Measurements from ENCODE around the gene TTC16. TPM values are rescaled to one million over a fixed set of nuclear protein-coding genes. Genes with fewer than 3 reads are reported as not detected.

TTC16 gene
- total and polyA plus RNA-seq, 12 donors: under 0.01 to 1.0 (median 0.32) TPM; not detected in 2

GRCh38 chr9:127724012-127724411 is 8.1 kb downstream of the TTC16 start:
- Histone ChIP-seq H3K4me1 (replicated peaks in 1 of 2) (no peaks in the 10 kb centered on the region), H3K27me3 (no peaks in the 10 kb centered on the region), H3K27ac (no peak overlapping the region), H3K36me3 (replicated peaks in 1 of 2) (no peaks in the 10 kb centered on the region), H3K4me3 (no peak overlapping the region), H3K9me3 (replicated peaks in 1 of 3) (no peaks in the 10 kb centered on the region)
- no peak for DNase-seq
- intact Hi-C loops (cut with DNase I): no loop called here
- TF ChIP-seq CTCF (IDR thresholded peaks at IDR 0.05) (no peak), POLR2A (IDR thresholded peaks at IDR 0.05) (no peak)
- WGBS, 4 donors: 46 to 63% (median 61%) methylated on average over 14 to 23 of the region's 23 CpGs

GRCh38 chr9:127726871-127727270 is 11.0 kb downstream of the TTC16 start:
- intact Hi-C loops (cut with DNase I): no loop called here

GRCh38 chr9:127728808-127729207 is 12.9 kb downstream of the TTC16 start:
- H3K9me3 ChIP-seq (replicated peaks in 1 of 3): no peaks in the 10 kb centered on the region
- H3K27ac ChIP-seq: no peak overlapping the region
- H3K4me3 ChIP-seq: no peak overlapping the region
- no peak for DNase-seq
- 91 to 93% (median 92%) methylated on average over 5 to 8 of the region's 8 CpGs for WGBS, 4 donors
- H3K4me1 ChIP-seq (replicated peaks in 1 of 2): peaks cover 0 to 6% of the 10 kb centered on the region in 2 donors
- no peak for TF ChIP-seq POLR2A (IDR thresholded peaks at IDR 0.05)
- intact Hi-C loops (cut with DNase I): no loop called here
- H3K27me3 ChIP-seq: no peaks in the 10 kb centered on the region
- H3K36me3 ChIP-seq (replicated peaks in 1 of 2): peaks cover 0 to 20% of the 10 kb centered on the region in 2 donors

More at GRCh38 chr9:127726871-127727270, 11.0 kb downstream of the TTC16 start:
- no peaks in the 10 kb centered on the region for H3K9me3 ChIP-seq (replicated peaks in 1 of 3)
- peaks cover 0 to 5% of the 10 kb centered on the region in 2 donors for H3K4me1 ChIP-seq (replicated peaks in 1 of 2)
- 73 to 94% (median 83%) methylated on average over 3 to 8 of the region's 8 CpGs for WGBS, 4 donors
- peaks cover 0 to 7% of the 10 kb centered on the region in 2 donors for H3K36me3 ChIP-seq (replicated peaks in 1 of 2)
- TF ChIP-seq CTCF (IDR thresholded peaks at IDR 0.05) (no peak), POLR2A (IDR thresholded peaks at IDR 0.05) (no peak)
- no peak overlapping the region for H3K4me3 ChIP-seq
- H3K27ac ChIP-seq: no peak overlapping the region
- no peaks in the 10 kb centered on the region for H3K27me3 ChIP-seq
- DNase-seq: no peak

GRCh38 chr9:127729522-127730256 is 13.8 kb downstream of the TTC16 start:
- Histone ChIP-seq H3K36me3 (replicated peaks in 1 of 2) (peaks cover 0 to 20% of the 10 kb centered on the region in 2 donors), H3K4me1 (replicated peaks in 1 of 2) (peaks cover 6 to 13% of the 10 kb centered on the region in 2 donors), H3K27ac (no peak overlapping the region), H3K9me3 (replicated peaks in 1 of 3) (no peaks in the 10 kb centered on the region), H3K27me3 (no peaks in the 10 kb centered on the region), H3K4me3 (no peak overlapping the region)
- intact Hi-C loops (cut with DNase I): loop anchor here (5.0 to 10.0 kb wide), 3 partner anchors 137 to 225 kb away; no protein-coding TSS in a partner anchor
- TF ChIP-seq CTCF (IDR thresholded peaks at IDR 0.05) (no peak), POLR2A (IDR thresholded peaks at IDR 0.05) (no peak)
- 89 to 93% (median 91%) methylated on average over 13 to 18 of the region's 18 CpGs for WGBS, 4 donors
- DNase-seq: no peak
